ENCODE results near the gene CEP70.
"Not testable (repeated sequence)": the region's sequence is repeated elsewhere in the genome, so short reads cannot be mapped to it uniquely, and the experiment has no call there.

CEP70 gene

GRCh38 chr3:138471481-138471880 lies 122.6 kb downstream of the CEP70 start:
- no peak for DNase-seq (ENCODE audit: low read depth in 3 of 3)

GRCh38 chr3:138470687-138471086 lies 123.4 kb downstream of the CEP70 start:
- no peak for DNase-seq (ENCODE audit: low read depth in 3 of 3)

DNA sequence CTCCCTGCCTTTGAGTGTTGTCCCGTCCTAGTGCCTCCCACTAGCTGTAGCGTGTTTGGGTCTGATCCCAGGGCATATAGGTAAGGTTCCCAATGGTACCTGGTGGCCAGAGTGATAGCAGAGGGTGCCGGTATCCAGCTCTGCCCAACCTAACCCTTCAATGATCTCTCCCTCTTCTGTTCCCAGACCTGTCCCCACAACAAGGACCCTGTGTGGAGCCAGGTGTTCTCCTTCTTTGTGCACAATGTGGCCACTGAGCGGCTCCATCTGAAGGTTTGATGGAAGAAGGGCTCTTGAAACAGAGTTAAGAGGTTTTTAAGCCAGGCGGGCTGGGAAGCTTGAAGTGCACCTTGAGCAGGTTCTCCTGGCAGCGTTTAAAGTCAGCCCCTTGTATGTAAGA lies 124.2 kb downstream of the CEP70 start:
- DNase-seq (ENCODE audit: low read depth in 3 of 3), result no peak

- DNase-seq (ENCODE audit: low read depth in 3 of 3), result no peak
Observed at GRCh38 chr3:138468886-138469285, 125.2 kb downstream of the CEP70 start.

DNA sequence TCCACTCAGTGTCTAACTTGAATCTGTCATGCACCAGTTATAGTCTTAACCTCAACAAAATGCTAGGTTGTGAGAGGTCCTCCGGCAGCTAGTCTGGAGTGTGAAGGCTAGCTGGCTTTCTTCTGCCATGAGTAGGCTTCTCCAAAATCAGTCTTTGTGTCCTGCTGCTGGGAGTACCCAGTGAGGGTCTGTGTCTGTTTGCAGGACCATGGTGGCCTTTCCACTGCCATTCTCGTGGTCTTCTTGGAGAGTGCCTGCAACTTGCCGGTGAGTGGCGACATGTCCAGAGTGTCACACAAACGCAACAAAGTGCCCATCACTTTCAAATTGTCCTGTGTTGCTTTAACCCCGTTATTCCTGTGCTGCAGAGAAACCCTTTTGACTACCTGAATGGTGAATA lies 125.6 kb downstream of the CEP70 start:
- DNase-seq (ENCODE audit: low read depth in 3 of 3), result no peak

- no peak for DNase-seq (ENCODE audit: low read depth in 3 of 3)
Observed at GRCh38 chr3:138467931-138468330, 126.1 kb downstream of the CEP70 start.

- no peak for DNase-seq (ENCODE audit: low read depth in 3 of 3)
Observed at GRCh38 chr3:138465925-138466324, 128.1 kb downstream of the CEP70 start.

DNA sequence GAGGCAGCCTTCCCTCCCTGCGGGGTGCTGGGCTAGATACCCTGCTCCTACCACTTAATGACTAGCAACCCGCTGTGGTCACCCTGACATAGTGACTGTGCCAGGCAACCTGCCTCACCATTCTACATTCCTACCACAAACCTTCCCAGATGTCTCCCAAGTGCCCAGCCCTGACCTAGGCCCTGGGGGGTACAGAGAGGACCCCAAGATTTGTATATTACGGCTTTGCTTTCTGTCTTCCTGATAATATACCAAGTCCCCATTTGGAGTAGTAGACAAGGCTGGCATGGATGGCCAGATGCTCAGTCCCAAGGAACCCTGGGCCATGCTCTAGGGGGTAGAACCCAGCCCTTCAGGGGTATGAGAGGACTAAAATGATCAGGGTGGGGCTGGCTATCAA lies 128.6 kb downstream of the CEP70 start:
- no peak for DNase-seq (ENCODE audit: low read depth in 3 of 3)

GRCh38 chr3:138464491-138464860 lies 129.6 kb downstream of the CEP70 start:
- no peak for DNase-seq (ENCODE audit: low read depth in 3 of 3)

DNA sequence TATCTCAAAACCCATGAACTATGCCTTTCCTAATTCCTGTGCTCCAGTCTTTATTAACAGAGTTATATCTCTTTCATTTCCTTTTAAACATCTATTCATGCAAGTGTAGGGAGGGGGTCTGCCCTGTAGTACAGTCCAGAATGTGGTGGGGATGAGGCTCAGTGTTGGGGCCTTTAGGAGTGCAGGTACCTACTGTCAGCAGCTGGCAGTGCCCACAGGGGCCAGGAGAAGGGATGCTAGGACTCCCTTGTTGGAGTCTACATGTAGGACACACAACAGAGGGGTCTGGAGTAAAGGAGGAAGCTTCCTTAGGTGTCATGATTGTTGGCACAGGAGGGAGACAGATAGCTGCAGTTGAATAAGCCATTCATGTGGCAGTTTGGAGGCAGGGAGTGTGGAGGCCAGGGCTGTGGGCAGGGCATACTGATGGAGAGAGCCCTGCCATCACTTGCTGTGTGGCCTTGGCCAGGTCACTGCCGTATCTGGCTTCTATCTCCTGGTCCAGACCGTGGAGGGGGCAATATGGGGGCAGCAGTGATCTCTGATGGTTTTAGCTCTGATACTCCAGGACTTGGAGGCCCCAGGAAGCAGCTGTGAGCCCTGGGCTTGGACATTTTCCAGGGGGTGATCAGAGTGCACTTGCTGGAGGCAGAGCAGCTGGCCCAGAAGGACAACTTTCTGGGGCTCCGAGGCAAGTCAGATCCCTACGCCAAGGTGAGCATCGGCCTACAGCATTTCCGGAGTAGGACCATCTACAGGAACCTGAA lies 130.2 kb downstream of the CEP70 start:
- DNase-seq (ENCODE audit: low read depth in 3 of 3), result no peak

DNA sequence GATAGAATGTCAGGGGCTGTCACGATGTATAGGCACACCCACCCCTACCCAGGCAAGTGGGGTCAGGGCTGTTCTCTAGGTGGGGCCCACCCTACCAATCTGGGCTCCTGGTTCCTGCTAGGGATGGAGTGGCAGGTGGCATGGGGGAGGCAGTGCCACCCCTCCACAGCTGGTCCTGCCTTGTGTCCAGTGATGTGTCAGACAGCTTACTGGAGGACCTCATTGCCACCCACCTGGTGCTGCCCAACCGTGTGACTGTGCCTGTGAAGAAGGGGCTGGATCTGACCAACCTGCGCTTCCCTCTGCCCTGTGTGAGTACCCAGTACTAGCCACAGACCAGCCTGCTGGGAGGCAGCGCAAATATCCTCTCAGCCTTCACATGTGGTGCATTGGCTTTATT lies 132.2 kb downstream of the CEP70 start:
- no peak for DNase-seq (ENCODE audit: low read depth in 3 of 3)

- DNase-seq (ENCODE audit: low read depth in 3 of 3), result no peak
Observed at GRCh38 chr3:138461246-138461645, 132.8 kb downstream of the CEP70 start.

DNA sequence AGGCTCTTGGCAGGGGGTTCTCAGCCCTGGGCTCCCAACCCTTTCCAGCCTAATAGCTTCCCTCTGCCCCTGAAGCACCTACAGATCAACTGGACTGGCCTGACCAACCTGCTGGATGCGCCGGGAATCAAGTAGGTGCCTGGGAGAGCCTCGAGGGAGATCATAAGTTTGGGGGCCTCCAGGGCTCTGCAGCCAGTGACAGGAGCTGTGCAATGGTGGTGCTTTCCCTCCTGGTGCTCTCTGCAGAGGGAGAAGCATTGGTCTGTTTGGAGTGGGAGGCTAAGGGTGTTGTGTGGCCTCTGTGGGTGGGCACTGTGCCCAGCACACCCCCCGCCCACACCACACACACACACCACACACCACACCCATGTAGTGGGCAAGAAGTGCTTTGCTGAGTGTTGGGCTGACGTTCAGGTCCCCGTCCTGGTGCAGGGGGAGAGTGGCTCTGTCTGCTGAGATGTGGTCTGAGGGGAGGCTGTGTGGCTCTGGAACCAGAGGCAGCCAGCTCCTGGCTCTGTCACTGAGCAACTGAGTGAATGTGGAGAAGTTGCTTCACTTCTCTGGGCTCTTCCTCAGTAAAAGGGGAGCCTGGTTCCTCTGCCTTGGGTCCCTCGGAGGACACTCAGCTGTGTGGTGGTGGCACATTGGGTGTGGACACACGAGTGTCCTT lies 133.4 kb downstream of the CEP70 start:
- no peak for DNase-seq (ENCODE audit: low read depth in 3 of 3)

DNA sequence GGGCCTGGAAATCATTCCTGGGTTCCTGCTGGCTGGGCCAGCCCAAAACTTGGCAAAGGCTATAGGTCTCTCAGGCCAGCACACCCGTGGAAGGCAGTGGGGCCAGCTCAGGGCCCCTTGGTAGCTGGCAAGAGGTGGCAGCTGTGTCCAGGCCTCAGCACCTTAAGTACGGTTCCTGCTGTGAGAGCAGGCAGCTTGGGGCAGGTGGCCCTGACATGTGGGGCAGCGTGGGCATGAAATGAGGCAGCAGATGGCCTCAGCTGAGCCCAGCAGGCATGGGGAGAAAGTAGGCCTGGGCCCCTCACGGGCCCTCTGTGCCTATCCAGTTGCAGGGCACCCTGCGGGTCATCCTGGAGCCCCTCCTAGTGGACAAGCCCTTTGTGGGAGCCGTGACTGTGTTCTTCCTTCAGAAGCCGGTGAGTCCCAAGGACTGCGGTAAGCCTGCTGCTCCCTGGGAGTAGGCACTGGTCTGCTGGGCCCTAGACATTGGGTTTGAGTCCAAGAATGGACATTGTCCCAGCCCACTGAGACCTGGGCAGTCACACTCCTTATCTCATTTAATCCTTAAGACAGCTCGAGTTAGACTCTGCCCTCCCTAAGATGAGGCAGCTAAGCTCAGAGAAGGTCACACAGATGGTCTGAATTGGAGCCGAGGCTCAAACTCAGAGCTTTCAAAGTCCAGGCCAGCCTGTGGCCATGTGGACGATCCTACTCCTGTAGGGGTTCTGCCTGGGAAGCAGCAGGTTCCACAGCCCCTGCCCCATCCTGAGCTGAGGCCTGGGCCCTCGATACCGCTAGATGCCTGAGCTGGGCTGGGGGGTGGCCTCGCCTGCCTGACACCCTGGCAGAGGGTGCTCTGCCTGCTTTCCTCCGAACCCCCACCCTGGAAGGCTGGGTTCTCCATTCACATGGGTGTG lies 134.2 kb downstream of the CEP70 start:
- DNase-seq (ENCODE audit: low read depth in 3 of 3), result no peak

GRCh38 chr3:138458774-138459499 lies 135.1 kb downstream of the CEP70 start:
- no peak for DNase-seq (ENCODE audit: low read depth in 3 of 3)

DNA sequence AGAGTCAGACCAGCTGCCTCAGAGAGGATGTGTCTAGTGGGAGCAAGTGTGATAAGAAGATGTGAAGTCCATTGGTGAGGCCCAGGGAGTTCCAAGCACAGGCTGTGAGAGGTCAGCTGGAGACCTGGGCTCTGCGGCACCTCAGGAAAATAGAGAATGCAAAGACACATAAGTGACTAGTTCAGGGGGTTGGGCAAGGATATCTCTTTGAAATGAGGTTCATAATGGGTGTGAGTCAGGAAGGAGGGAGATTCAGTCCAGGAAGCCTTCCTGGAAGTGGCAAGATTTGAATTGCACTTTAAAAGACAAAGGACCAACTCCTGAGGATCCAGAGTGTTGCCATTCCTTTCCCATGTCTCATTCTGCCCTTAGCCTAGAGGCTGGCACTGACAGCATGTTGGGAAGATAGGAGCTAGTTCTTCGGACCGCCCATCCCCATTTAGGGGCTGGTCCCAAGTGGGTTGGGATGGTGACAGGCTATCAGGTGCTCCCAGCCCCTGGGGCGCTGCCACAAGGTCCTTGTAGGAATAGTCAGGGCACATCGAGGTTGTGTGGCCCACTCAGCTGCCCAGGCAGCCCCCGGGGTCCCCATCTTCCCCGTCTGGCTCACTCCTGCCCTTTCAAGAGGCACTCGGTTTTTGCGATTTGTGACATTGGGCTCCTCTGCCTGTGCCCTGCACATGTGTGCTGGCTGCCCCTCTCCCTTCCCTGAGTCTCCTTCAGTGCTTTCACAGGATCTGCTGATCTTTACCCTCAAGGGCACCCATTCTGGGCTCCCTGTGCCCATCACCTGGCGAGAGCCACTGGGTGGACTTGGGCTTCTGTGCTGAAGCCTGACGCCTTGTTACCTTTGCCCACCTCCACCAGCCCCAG lies 136.0 kb downstream of the CEP70 start:
- no peak for DNase-seq (ENCODE audit: low read depth in 3 of 3)

GRCh38 chr3:138456961-138457862 lies 136.8 kb downstream of the CEP70 start:
- no peak for DNase-seq (ENCODE audit: low read depth in 3 of 3)

GRCh38 chr3:138455801-138456716 lies 138.0 kb downstream of the CEP70 start:
- no peak for DNase-seq (ENCODE audit: low read depth in 3 of 3)

GRCh38 chr3:138453940-138454339 lies 140.1 kb downstream of the CEP70 start:
- DNase-seq (ENCODE audit: low read depth in 3 of 3), result not testable (repeated sequence)
